GM19468 (cell line): Measurements from ENCODE around the gene TWNK.
A peak's percentile ranks its signal among the peaks of the same experiment; 100 is the strongest.
"Not testable (repeated sequence)": the region's sequence is repeated elsewhere in the genome, so short reads cannot be mapped to it uniquely, and the experiment has no call there.

Experiments
- ATAC-seq: cut with Tn5 transposase; IDR thresholded peaks from one replicate; pipeline ENCODE4 v1.9.1; 2021; ENCODE audit warnings: mild to moderate bottlenecking, moderate library complexity, moderate number of reproducible peaks; ENCODE audit not compliant: unreplicated experiment; ENCODE audit errors: extremely low read depth

TWNK gene

DNA sequence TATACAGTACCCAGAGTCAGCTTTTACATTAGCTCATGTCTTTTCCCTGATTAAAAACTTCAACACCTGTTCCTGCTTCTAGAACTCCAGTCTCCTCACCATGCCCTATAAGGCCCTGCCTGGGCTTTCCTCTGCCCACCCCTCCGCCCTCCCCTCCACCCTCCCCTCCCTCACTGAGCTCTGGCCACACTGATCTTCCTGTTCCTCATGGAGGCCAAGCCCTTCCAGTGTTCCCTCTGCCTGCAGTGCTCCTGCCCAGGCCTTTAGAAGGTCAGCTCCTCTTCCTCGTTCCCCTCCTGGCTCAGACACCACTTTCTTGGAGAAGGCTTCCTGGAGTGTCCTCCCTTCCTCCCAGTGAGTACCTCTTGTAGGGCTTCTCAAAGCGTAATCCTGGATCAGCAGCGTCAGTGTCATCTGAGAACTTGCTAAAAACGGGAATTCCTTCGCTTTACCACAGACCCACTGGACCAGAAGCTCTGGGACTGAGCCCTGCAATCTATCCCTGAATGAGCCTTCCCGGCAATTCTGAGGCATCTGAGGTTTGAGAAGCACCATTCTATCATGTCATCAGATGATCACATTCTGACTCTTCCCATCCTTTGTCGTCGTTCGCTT is 39.9 kb downstream of the TWNK start:
- no peak for ATAC-seq

DNA sequence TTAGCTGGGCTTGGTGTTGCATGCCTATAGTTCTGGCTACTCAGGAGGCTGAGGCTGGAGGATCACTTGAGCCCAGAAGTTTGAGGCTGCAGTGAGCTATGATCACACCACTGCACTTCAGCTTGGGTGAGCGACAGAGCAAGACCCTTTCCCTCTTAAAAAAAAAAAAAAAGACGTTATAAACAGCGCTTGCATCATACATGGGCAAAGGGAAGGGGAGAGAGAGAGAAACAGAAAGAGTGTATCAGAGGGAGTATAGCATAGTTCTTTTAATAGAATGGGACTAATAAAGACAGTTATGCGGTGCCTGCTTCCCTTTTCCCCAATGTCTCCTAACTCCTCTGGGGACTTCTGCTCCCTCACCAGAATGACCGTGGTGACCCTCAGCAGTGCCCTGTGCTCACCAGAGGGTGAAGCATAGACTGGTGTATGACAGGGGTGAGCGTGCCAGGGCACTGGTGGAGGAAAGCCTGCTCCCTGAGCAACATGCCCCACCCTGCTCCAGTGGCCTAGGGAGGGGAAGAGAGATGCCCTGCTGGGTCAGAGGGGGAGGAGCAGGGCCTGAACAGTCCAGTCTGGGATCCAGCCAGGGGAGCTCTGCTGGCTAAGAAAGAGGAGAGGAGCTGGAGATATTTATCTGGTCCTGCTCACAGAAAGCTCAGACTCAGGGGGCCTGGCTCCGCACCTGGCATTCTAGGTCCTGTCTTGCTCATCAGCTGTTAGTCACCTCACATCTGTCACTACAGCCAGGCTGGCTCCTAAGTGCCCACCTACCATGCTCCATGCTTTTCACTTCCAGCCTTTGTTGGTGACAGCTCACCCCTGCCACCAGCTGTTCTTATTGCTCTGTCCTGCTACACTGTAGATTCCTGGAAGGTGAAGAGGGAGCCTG is 41.3 kb downstream of the TWNK start:
- ATAC-seq, result no peak

- ATAC-seq, result no peak
Observed at GRCh38 chr10:101029520-101030295, 42.4 kb downstream of the TWNK start.

DNA sequence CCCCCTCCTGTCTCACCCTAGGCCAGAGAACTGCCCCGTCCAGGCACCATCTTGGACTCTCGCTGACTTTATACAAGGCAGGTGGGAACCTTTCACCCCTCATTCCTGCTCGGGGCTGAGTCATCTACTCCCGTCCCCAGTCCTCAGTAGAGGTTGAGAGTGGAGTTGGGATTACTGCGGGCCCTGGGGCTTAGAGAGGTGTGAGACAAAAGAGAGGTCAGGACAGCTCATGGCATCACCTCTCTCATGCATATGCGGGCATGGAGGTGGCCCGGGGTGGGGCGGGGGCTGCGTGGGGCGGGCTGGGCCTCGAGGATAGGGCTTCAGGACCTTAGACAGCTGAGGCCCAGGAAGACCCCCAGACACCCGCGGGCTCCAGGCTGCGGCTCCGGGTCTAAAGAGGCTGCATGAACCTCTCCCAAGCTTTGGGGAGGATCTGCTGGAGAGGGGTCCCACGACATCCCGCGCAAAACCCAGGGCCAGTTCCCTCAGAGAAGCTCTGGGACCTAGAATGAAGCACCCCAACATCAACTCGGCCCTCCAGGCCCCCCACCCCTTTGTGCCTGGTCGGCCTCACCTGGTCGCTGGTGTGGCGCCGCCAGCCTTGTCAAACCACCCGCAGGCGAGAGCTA is 43.3 kb downstream of the TWNK start:
- ATAC-seq, result no peak

- peak; percentile 90 for ATAC-seq
Observed at GRCh38 chr10:101031128-101031795, 43.9 kb downstream of the TWNK start, which contains the start of the genes PDZD7 and SFXN3. PDZD7 (minus strand) TSS chr10:101031129; CDS start chr10:101030219, 910 bp downstream. SFXN3 (plus strand) TSS chr10:101031234; CDS start chr10:101034695, 3,461 bp downstream.

DNA sequence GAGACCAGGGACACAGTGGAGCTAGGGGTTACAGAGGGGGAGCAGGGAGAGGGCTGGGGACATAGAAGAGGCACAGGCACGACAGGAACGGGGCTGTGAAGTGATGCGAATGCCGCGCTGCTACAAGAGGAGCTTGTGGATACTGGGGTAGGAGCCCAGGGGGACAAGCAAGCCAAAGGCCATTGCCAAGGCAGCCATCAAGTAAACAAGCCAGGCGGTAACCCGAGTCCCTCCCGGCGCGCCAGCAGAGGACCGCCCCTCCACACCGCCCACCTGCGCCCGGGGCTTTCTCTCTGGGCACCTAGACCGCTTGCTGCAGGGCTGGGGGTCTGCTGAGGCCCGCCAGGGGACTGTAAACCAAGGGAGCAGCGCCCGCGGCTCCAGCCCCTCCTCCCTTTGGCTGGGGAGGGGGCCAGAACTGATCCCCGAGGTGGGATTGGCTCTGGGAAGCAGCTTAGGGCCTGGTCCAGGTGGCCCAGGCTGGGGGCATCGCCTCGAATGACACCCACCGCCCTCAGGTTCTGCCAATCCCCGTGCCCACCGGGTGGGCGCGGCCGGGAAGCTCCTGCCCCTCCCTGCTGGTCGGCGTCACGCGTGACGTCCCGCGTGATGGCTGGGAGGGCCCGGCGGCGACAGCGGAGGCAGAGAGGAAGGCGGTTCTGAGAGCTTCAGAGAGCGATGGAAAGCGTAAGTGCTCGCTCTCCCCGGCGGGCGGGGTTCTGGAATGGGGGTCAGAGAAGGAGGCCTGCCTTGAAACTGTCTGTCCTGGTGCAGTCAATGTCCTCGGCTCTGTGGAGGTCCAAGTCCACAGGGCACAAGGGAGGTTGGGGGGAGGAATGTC is 44.7 kb downstream of the TWNK start:
- ATAC-seq, result no peak

DNA sequence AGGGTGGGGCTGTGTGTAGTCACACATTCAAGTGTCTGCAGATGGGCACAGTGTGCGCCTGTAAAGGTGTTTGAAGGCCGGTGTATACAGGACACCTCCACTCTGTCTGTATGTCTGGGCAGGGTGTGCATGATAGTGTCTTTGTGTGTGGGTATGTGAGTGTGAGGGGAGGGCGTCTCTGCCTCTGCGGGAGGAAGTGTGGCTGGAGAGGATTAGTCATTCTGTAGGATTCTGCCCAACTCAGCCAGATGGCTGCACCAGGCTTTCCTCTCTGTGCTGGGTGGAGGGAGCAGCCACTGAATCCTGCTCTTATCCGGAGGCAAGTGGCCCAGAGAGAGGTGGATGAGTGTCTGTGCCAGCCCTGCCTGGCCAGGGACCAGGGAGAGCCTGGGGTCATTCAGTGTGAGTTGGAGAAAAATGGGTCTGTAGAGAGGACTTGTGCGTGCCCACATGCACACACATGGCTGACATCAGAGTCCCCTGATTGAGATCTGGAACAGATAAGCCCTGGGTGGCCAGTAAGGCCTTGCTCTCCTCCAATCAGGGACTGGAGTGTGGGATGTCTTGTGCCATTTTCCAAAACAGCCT is 45.4 kb downstream of the TWNK start:
- ATAC-seq, result no peak

GRCh38 chr10:101033276-101033675 is 45.9 kb downstream of the TWNK start:
- ATAC-seq, result no peak

GRCh38 chr10:101034404-101034803 is 47.1 kb downstream of the TWNK start:
- not testable (repeated sequence) for ATAC-seq

- no peak for ATAC-seq
Observed at GRCh38 chr10:101035314-101035713, 48.0 kb downstream of the TWNK start.

- ATAC-seq, result no peak
Observed at GRCh38 chr10:101035916-101036702, 48.8 kb downstream of the TWNK start.

GRCh38 chr10:101036726-101037125 is 49.4 kb downstream of the TWNK start:
- no peak for ATAC-seq

- no peak for ATAC-seq
Observed at GRCh38 chr10:101038484-101038883, 51.1 kb downstream of the TWNK start.

DNA sequence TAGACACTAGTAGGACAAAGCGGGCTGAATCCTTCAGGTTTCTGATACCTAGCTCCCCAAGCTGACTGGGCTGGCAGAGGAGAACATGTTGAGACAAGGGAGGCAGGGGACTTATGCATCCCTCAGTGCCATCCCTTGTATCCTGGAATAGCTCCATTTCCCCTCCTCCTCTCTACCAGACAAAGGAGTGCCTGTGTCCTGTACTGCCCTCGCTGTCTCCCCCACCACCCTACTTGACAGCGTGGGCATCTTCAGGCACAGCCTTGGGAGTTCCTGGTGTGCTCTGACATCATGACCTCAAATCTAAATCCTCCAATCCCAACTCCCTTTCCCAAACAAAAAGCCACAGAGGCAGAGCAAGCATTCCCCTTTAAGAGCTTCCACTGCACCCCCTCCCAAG is 52.7 kb downstream of the TWNK start:
- no peak for ATAC-seq

- no peak for ATAC-seq
Observed at GRCh38 chr10:101040851-101041250, 53.5 kb downstream of the TWNK start.

DNA sequence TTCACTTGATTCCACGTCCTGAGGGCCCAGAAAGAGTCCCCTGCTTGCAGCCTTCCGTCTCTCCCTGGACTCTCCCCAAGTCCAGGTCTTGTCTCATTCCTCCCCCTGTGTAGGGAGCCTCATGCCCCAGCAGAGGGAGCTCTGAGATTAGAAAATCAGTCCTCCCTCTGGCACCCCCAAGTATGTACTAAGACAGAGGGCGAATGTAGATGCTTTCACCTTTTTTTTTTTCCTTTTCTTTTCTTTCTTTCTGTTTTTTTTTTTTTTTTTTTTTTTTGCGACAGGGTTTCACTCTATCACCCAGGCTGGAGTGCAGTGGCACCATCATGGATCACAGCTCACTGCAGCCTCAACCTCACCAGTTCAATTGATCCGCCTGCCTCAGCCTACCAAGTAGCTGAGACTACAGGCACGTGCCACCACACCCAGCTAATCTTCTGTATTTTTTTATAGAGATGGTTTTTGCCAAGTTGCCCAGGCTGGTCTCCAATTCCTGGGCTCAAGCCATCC is 54.0 kb downstream of the TWNK start:
- no peak for ATAC-seq

DNA sequence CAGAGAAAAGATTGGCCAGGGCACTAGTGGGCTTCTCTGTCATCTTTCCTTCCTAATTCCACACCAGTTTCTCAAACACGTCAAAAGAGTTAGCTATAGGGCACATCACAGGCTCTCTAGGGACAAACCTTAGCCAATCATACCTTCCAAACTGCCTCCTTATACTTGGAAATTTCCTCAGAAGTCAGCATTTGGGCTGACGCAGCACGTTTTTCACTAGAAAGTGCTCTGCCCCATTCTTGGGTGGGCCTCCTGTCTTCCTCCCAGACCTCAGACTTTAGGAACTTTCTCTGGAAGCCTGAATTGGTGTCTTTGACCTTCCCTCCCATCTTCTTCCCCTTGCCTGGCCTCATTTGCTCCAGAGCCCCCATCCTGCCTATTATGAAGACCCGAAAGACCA is 54.8 kb downstream of the TWNK start:
- no peak for ATAC-seq
